ENCODE measurements around the gene CDX1. TPM values are rescaled to one million over a fixed set of nuclear protein-coding genes. Genes with fewer than 3 reads are reported as not detected.

Gene CDX1
- total RNA-seq, 1 experiment from 2014 or later, result 0.22 TPM

- Histone ChIP-seq H2BK120ac (ENCODE audit: low read depth, low read length, poor library complexity, severe bottlenecking) (no peak overlapping the region), H4K8ac (replicated peaks; ENCODE audit: insufficient read length, low read depth, low read length) (no peak overlapping the region), H3K4me2 (ENCODE audit: insufficient read depth, insufficient read length, low read length) (no peak overlapping the region), H4K5ac (ENCODE audit: insufficient read length, low read depth, low read length) (no peak overlapping the region), H3K18ac (ENCODE audit: insufficient read length, low read depth, low read length) (no peak overlapping the region), H3K27me3 (ENCODE audit: insufficient read depth, low read length) (peaks cover 63% of the 10 kb centered on the region), H3K9ac (ENCODE audit: extremely low read depth, insufficient read length, low read length) (no peak overlapping the region), H3K4me1 (ENCODE audit: insufficient read depth, low read length) (no peaks in the 10 kb centered on the region), H3K23me2 (ENCODE audit: insufficient read length, low read depth, low read length, poor library complexity, severe bottlenecking) (no peaks in the 10 kb centered on the region), H3K23ac (ENCODE audit: insufficient read length, low read depth, low read length) (no peak overlapping the region), H2BK20ac (ENCODE audit: low read depth, low read length, poor library complexity, severe bottlenecking) (no peak overlapping the region), H2AFZ (ENCODE audit: low read length) (no peak overlapping the region), H3T11ph (ENCODE audit: low read length) (no peak overlapping the region), H3K79me2 (ENCODE audit: insufficient read depth, low read length) (no peaks in the 10 kb centered on the region), H3K9me3 (ENCODE audit: control insufficient read depth, low read depth, low read length) (no peaks in the 10 kb centered on the region), H3K27ac (ENCODE audit: insufficient read length, low read depth, low read length) (no peak overlapping the region), H2BK15ac (ENCODE audit: low read depth, low read length) (no peak overlapping the region), H3K14ac (ENCODE audit: insufficient read depth, low read length) (no peak overlapping the region), H4K20me1 (ENCODE audit: control insufficient read depth, insufficient read depth, insufficient read length) (no peaks in the 10 kb centered on the region), H3K79me1 (ENCODE audit: insufficient read depth, low read depth, low read length, poor library complexity, severe bottlenecking) (no peaks in the 10 kb centered on the region), H2BK5ac (ENCODE audit: insufficient read length, low read length) (no peak overlapping the region), H2AK5ac (ENCODE audit: insufficient read length, low read length) (no peak overlapping the region), H3K56ac (ENCODE audit: insufficient read length, low read depth, low read length) (no peak overlapping the region), H2BK12ac (ENCODE audit: insufficient read length, low read depth, low read length) (no peak overlapping the region), H3K4ac (ENCODE audit: low read depth, low read length) (no peak overlapping the region), H4K91ac (ENCODE audit: insufficient read length, low read depth, low read length) (no peak overlapping the region)
- DNase-seq, result peak; percentile 54
- H3K4me3 Mint-ChIP-seq, result no peak overlapping the region
- no peak overlapping the region for H3K27ac Mint-ChIP-seq
- H3K36me3 Mint-ChIP-seq (ENCODE audit: insufficient read depth in 1 of 3, low read depth in 3 of 3), result no peaks in the 10 kb centered on the region
- H3K4me1 Mint-ChIP-seq, result peaks cover 13 to 20% of the 10 kb centered on the region in 2 experiments
- peak; percentile 67 for TF ChIP-seq CTCF (conservative IDR thresholded peaks at IDR 0.05)
- no CpG with 5 or more reads among the region's 14 CpGs for WGBS (ENCODE audit: extremely low coverage, insufficient read length, low lambda C conversion rate)
- H3K9me3 Mint-ChIP-seq, result peaks cover 3 to 6% of the 10 kb centered on the region in 2 experiments; a peak in 2 of 5 replicates
- H3K27me3 Mint-ChIP-seq (ENCODE audit: low read depth), result peaks cover 99% of the 10 kb centered on the region
Measured at GRCh38 chr5:150167908-150168307, 1.3 kb downstream of the CDX1 start.

All from H9 (cell line).